Lung (tissue), 12 donors: ENCODE results near the gene PSG3. TPM values are rescaled to one million over a fixed set of nuclear protein-coding genes. Genes with fewer than 3 reads are reported as not detected.
"Not testable (repeated sequence)": the region's sequence is repeated elsewhere in the genome, so short reads cannot be mapped to it uniquely, and the experiment has no call there.

Experiments
- ATAC-seq: fragments of 200-7000 bp; cut with Tn5 transposase; one replicate; pipeline ENCODE4 v1.9.1; 2020; ENCODE audit warnings: moderate number of reproducible peaks; ENCODE audit not compliant: insufficient read depth, low FRiP score
- DNase-seq, 3 donors: peaks; one replicate each; pipeline ENCODE4 v3.0.0-alpha.2; 2013 to 2017
- H3K27ac ChIP-seq, 2 donors: one replicate each; pipeline ENCODE4 v1.5.1; 2013; ENCODE audit warnings: mild to moderate bottlenecking in 2 of 2, moderate library complexity in 2 of 2, control low read depth in 1 of 2, inconsistent platforms in 1 of 2, low read depth in 1 of 2, low read length in 1 of 2
- H3K27me3 ChIP-seq, 3 donors: one replicate each; pipeline ENCODE4 v1.5.1; 2013; ENCODE audit warnings: low read length in 2 of 3; ENCODE audit not compliant: control insufficient read depth in 3 of 3, insufficient read depth in 3 of 3
- H3K36me3 ChIP-seq, 4 donors: one replicate each; pipeline ENCODE4 v1.5.1; 2013; ENCODE audit warnings: low read length in 4 of 4, mild to moderate bottlenecking in 1 of 4, moderate library complexity in 1 of 4; ENCODE audit not compliant: control insufficient read depth in 4 of 4, insufficient read depth in 4 of 4
- H3K4me1 ChIP-seq, 5 donors: one replicate each; pipeline ENCODE4 v1.5.1; 2013; ENCODE audit warnings: low read length in 5 of 5, mild to moderate bottlenecking in 2 of 5, moderate library complexity in 1 of 5; ENCODE audit not compliant: control insufficient read depth in 5 of 5, insufficient read depth in 5 of 5
- H3K4me3 ChIP-seq: one replicate; pipeline ENCODE4 v1.5.1; 2013; ENCODE audit warnings: mild to moderate bottlenecking, control low read depth, moderate library complexity
- H3K9ac ChIP-seq, 2 donors: one replicate each; pipeline ENCODE4 v1.5.1; 2013; ENCODE audit warnings: low read length in 2 of 2, control low read depth in 1 of 2; ENCODE audit not compliant: insufficient read depth in 1 of 2
- H3K9me3 ChIP-seq, 4 donors: one replicate each; pipeline ENCODE4 v1.5.1; 2013; ENCODE audit warnings: low read length in 3 of 4, mild to moderate bottlenecking in 1 of 4, moderate library complexity in 1 of 4; ENCODE audit not compliant: control insufficient read depth in 4 of 4, insufficient read depth in 3 of 4
- CTCF ChIP-seq: IDR thresholded peaks from 2 replicates; pipeline ENCODE4 v1.5.1; 2012; ENCODE audit warnings: mild to moderate bottlenecking; ENCODE audit errors: control extremely low read depth, extremely low read depth
- WGBS, 2 donors: extraction: QIAGEN DNeasy Blood & Tissue Kit; methylation state at CpG; one replicate each; pipeline ENCODE4 v1.1.7; 2013; 5-methylcytosine and 5-hydroxymethylcytosine counted together
- polyA plus RNA-seq, 2 donors: library from polyadenylated mRNA; stranded (reverse); fragments of 200-250 nt; gene quantifications; one replicate each; pipeline ENCODE4 v1.2.1, GENCODE V29; 2013
- total RNA-seq, 2 donors: library from RNA; depleted of rRNA in 1 of 2; stranded (reverse); fragments of >200 nt in 1 of 2; gene quantifications; one replicate each; pipeline ENCODE4 v1.2.1, GENCODE V29; 2014 to 2021
- donor health status: control.
- donor health status: control.
- donor health status: Bipolar disorder and iron deficiency.
- donor health status: healthy.
- donor health status: DM: yes; HTN: yes; CAD: no.

The PSG3 gene
- total and polyA plus RNA-seq, 4 donors = not detected

GRCh38 chr19:42683917-42684513 is 56.3 kb downstream of the PSG3 start:
- Histone ChIP-seq H3K27ac (no peak overlapping the region), H3K9me3 (peaks cover 0 to 11% (median 3%) of the 10 kb centered on the region in 4 donors), H3K4me1 (no peaks in the 10 kb centered on the region), H3K36me3 (no peaks in the 10 kb centered on the region), H3K27me3 (no peaks in the 10 kb centered on the region), H3K4me3 (no peak overlapping the region), H3K9ac (no peak overlapping the region)
- ATAC-seq = no peak
- WGBS, 2 donors = 86 to 87% methylated on average over 2 of the region's 2 CpGs
- no peak for TF ChIP-seq CTCF
- DNase-seq = peak in 1 of 3 donors; percentile 0

GRCh38 chr19:42676326-42676725 is 64.0 kb downstream of the PSG3 start:
- DNase-seq, H3K36me3 ChIP-seq, ATAC-seq, H3K4me1 ChIP-seq, H3K4me3 ChIP-seq, H3K27ac ChIP-seq, H3K9ac ChIP-seq, H3K27me3 ChIP-seq: not testable (repeated sequence)
- H3K9me3 ChIP-seq = peaks cover 0 to 12% (median under 1%) of the 10 kb centered on the region in 4 donors
- WGBS, 2 donors = 95 to 97% methylated on average over 24 to 26 of the region's 27 CpGs

- 71 to 76% methylated on average over 1 of the region's 1 CpG for WGBS, 2 donors
- not testable (repeated sequence) for ATAC-seq, H3K4me1 ChIP-seq, H3K27me3 ChIP-seq, H3K36me3 ChIP-seq, H3K27ac ChIP-seq, DNase-seq, H3K4me3 ChIP-seq, H3K9ac ChIP-seq
- peaks cover 0 to 12% (median under 1%) of the 10 kb centered on the region in 4 donors for H3K9me3 ChIP-seq
Observed at GRCh38 chr19:42674549-42674948, 65.7 kb downstream of the PSG3 start.

Other genes starting within 250 kb of the PSG3 start
- 10 to 100 TPM in 1 of 2 donors, 1 to 10 TPM in 1; 9.4 to 11.2 TPM for gene CEACAM1, start 212.0 kb downstream of the PSG3 start, total RNA-seq
- gene CEACAM1, start 212.0 kb downstream of the PSG3 start, polyA plus RNA-seq = 10 to 100 TPM in 1 of 2 donors, 1 to 10 TPM in 1; 3.6 to 26.8 TPM
- 1 to 10 TPM in 1 of 2 donors, under 1 TPM in 1; 0.18 to 1.2 TPM for gene CEACAM8, start 145.6 kb downstream of the PSG3 start, total RNA-seq
- gene CEACAM8, start 145.6 kb downstream of the PSG3 start, polyA plus RNA-seq = under 1 TPM; 0.06 to 0.88 TPM
- gene PSG8, start 25.2 kb upstream of the PSG3 start, total RNA-seq = not detected
- not detected for gene PSG8, start 25.2 kb upstream of the PSG3 start, polyA plus RNA-seq
- gene PSG1, start 139.2 kb upstream of the PSG3 start, total RNA-seq = not detected
- gene PSG1, start 139.2 kb upstream of the PSG3 start, polyA plus RNA-seq = not detected
- not detected for gene PSG6, start 177.4 kb upstream of the PSG3 start, total RNA-seq
- gene PSG6, start 177.4 kb upstream of the PSG3 start, polyA plus RNA-seq = not detected
- gene PSG7, start 196.7 kb upstream of the PSG3 start, total RNA-seq = not detected
- not detected for gene PSG7, start 196.7 kb upstream of the PSG3 start, polyA plus RNA-seq